Rectal smooth muscle tissue (tissue), 1 donor: ENCODE results near the gene CRELD2.
A peak's percentile ranks its signal among the peaks of the same experiment; 100 is the strongest.

Source experiments
- H3K27ac ChIP-seq: one replicate; pipeline ENCODE4 v1.7.0; 2013; ENCODE audit warnings: low read depth, low read length, inconsistent platforms
- H3K27me3 ChIP-seq: one replicate; pipeline ENCODE4 v1.7.0; 2013; ENCODE audit warnings: low read length; ENCODE audit not compliant: control insufficient read depth, insufficient read depth
- H3K36me3 ChIP-seq: one replicate; pipeline ENCODE4 v1.7.0; 2013; ENCODE audit warnings: low read length; ENCODE audit not compliant: control insufficient read depth, insufficient read depth
- H3K4me1 ChIP-seq: one replicate; pipeline ENCODE4 v1.7.0; 2013; ENCODE audit warnings: low read length; ENCODE audit not compliant: control insufficient read depth, insufficient read depth
- H3K4me3 ChIP-seq: one replicate; pipeline ENCODE4 v1.7.0; 2013; ENCODE audit warnings: low read length
- H3K9ac ChIP-seq: one replicate; pipeline ENCODE4 v1.7.0; 2013; ENCODE audit warnings: low read length

Gene CRELD2

DNA sequence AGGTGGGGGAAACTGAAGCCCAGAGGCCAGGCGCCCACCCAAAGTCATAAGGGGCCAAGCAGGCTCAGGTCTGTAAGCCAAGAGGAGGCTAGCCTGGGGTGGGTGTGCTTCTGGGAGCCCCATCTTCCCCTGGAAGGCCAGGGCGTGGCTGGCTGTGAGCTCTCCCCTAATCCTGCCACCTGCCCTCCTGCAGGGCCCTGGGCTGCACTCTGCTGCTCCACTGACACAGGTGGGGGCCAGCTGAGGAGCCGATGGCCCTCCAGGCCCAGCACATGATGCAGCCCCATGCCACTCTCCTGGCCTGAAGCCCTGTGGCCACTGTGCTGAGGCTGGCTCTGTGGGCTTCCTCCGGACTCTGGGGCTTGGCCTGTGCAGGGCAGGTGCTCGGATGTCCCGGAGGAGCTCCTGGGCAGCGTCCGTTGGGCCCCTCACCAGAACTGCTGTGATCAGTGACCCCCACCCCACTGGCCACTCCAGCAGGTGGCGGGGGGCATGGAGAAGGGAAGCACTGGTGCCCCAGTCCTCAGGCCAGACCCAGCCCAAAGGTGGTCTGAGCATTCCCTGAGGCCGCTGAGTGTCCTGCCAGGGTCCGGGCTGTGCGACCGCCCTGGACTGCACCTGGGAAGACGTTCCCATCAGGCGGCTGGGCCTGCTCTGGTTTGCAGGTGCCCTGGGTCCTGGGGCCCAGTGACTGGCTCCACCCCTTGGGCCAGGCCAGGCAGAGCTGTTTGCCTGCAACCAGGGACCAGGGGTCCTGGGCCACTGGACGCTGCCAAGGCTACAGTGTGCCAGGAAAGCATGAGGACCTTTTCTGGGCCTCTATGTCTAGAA, 50.6 kb downstream of the CRELD2 start:
- Histone ChIP-seq H3K9ac (no peak overlapping the region), H3K4me1 (peaks cover 12% of the 10 kb centered on the region), H3K27me3 (no peaks in the 10 kb centered on the region), H3K4me3 (no peak overlapping the region), H3K36me3 (no peaks in the 10 kb centered on the region), H3K27ac (no peak overlapping the region)

DNA sequence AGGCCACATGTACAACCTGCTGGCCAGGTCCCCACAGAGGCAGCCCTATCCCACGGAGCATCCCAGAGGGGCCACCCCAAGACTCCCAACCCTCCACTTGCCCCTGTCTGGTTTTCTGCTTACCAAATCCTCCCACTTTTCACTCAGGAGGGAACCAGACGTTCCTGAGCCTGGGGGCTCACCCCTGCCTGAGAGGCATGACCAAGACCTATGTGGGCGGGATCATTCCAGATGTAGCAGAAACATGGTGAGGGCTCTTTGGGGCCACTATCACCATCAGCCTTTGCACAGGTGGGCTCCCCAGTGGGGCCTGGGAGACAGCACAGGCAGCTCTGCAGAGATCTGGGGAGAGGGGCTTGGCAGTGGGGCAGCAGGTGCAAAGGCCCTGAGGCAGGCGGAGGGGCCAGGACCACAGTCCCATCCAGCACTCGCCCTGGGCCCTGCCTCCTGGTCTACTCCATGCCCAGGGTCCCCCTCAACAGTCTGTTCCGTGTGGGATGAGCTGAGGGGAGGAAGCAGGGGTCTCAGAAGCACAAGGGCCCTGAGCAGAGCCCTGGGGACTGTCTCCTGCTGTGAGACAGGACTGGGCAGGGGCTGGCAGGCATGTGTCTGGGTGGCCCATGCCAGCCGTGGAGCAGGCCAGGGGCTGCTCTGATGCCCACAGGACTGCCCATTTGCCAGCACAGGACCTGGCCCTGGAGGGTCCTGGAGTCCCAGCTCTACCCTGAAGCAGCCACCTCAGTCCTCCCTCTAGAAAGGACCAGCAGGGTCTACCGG, 51.5 kb downstream of the CRELD2 start:
- peaks cover 12% of the 10 kb centered on the region for H3K4me1 ChIP-seq
- no peak overlapping the region for H3K4me3 ChIP-seq
- H3K36me3 ChIP-seq, result no peaks in the 10 kb centered on the region
- H3K9ac ChIP-seq, result no peak overlapping the region
- H3K27ac ChIP-seq, result no peak overlapping the region
- H3K27me3 ChIP-seq, result no peaks in the 10 kb centered on the region

DNA sequence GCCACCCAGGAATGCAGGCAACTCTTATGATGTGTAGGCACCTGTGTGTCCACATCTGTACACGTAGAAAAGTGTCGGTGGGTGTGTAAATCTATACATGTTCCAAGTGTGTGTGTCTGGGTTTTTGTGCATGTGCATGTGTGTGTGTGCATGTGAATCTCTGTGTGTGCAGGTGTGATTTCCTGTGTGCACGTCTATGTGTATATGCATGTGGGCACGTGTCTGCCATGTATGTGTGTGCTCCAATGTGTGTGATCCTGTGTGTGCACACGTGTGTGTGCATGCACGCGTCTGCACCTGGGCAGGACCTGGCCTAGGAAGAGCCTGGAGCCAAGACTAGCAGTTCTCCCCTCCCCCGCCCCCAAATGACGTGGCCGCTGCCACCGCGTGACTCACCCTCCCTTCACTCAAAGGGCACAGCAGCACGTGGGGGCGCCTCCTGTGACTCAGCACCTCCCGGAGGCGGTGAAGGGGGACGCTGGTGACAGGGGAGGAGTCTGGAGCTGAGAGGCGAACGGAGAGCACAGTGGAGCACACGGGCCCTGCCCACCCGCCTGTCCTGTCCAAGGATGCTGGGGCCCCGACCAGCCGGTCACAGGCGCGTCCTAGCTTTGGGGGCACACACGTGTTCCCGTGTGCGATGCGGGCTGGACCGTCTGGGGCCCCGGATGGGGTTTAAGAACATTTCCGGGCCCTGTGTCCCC, 52.2 kb downstream of the CRELD2 start:
- peak overlapping the region; percentile 72 for H3K27ac ChIP-seq
- H3K4me3 ChIP-seq, result peak overlapping the region; percentile 62
- H3K9ac ChIP-seq, result no peak overlapping the region
- H3K36me3 ChIP-seq, result no peaks in the 10 kb centered on the region
- peaks cover 12% of the 10 kb centered on the region for H3K4me1 ChIP-seq
- no peaks in the 10 kb centered on the region for H3K27me3 ChIP-seq

DNA sequence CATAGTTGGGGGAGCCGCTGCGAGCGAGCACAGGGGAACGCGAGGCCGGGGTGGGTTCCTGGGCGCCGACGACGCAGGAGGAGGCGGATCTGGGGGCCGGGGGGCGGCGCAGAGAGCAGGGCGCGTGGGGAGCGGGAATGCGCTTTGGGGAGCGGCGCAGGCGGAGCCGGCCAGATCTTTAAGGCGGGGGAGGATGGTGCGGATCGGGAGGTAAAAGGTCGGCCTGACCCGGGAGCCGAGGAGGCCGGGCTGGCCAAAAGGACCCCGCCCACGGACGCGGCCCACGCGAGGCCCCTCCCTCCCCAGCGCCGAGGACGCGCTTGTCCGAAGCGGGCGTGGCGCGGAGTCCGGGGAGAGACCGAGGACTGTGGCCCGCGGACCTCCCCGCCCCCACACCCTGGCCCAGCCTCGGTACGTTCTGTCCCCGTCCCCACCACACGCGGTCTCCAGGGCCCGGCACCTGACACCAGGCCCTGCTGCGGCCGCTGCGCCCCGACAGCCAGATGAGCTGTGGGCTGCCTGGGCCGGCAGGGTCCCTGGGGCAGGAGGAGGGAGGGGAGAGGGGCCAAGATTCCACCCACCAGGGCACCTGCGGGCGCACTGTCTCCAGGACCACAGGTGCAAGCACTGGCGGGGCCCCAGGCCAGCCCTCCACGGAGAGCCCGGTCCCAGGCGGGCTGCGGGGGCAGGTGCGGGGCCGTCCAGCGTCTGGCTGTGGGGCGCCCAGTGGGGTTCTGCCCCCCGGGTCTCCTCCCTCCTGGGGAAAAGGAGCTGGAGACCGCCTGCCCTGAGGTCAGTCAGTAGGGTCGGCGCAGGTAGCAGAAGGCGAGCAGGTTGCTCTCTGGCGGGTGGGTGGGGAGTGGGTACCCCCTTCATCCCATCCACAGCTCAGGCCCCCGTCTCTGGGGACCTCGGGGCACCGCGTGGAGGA, 53.1 kb downstream of the CRELD2 start:
- H3K4me3 ChIP-seq, result peak overlapping the region; percentile 62
- H3K27ac ChIP-seq, result peak overlapping the region; percentile 72
- H3K4me1 ChIP-seq, result peaks cover 12% of the 10 kb centered on the region

DNA sequence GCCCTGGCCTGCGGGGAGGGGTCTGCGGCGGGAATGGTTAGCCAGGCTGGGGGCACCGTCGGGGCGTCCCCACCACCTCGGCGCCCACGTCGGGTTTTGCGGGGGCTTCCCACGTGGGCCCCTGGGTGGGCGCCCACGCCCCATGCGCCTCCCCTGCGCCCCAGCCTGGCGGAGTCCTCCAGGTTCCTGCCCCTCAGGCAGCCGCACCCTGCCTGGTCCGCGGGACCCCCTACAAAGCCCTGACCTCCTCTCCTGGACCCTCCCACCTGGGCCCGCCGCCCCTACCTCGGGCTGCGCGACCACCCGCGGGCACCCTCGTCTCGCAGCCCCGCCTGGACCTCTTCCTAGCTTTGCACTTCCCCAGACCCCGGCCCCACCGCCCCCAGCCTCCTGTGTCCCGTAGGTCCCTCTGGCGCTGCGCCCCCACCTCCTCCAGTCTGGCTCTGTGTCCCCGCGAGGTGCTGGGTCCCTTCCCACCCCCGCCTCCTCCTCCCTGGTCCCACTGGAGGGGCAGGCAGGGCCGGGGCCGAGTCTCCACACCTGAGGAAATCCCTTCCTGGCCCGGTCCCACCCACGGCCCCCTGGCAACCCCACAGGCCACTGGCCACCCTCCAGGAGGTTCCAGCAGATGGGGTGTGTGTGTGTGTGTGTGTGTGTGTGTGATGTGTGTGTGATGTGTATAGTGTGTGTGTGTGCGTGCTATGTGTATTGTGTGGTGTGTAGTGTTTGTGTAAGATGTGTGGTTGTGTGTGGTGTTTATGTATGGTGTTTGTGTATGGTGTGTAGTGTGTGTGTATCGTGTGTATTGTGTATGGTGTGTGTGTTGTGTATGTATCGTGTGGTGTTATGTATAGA, 54.0 kb downstream of the CRELD2 start:
- Histone ChIP-seq H3K4me3 (no peak overlapping the region), H3K4me1 (peaks cover 8% of the 10 kb centered on the region), H3K27me3 (no peaks in the 10 kb centered on the region), H3K9ac (no peak overlapping the region), H3K27ac (no peak overlapping the region), H3K36me3 (no peaks in the 10 kb centered on the region)

More for the DNA sequence above, 53.1 kb downstream of the CRELD2 start:
- H3K36me3 ChIP-seq, result no peaks in the 10 kb centered on the region
- H3K9ac ChIP-seq, result no peak overlapping the region
- no peaks in the 10 kb centered on the region for H3K27me3 ChIP-seq

DNA sequence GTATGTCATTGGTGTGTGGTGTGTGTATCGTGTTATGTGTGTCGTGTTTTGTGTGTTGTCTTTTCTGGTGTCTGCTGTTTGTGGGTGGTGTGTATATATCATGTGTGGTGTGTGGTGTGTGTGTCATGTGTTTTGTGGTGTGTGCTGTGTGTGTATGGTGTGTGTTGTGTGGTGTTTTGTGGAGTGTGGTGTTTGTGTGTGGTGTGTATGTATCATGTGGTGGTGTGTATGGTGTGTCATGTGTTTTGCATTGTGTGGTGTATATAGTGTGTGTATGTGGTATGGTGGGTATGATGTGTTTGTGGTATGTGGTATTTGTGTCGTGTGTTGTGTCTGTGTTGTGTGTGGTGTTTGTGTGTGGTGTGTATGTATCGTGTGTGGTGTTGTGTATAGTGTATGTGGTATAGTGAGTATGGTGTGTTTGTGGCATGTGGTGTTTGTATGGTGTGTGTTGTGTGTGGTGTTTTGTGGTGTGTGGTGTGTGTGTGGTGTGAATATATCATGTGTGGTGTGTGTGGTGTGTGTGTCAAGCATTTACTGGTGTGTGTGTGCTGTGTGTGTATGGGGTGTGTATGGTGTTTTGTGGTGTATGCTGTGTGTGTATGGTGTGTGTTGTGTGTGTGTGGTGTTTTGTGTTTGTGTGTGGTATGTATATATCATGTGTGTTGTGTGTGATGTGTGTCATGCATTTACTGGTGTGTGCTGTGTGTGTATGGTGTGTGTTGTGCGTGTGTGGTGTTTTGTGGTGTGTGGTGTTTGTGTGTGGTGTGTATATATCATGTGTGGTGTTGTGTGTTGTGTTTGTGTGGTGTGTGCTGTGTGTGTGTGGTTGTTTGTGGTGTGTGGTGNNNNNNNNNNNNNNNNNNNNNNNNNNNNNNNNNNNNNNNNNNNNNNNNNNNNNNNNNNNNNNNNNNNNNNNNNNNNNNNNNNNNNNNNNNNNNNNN, 54.9 kb downstream of the CRELD2 start:
- Histone ChIP-seq H3K4me1 (peaks cover 3% of the 10 kb centered on the region), H3K27me3 (no peaks in the 10 kb centered on the region), H3K27ac (no peak overlapping the region), H3K36me3 (no peaks in the 10 kb centered on the region), H3K9ac (no peak overlapping the region), H3K4me3 (no peak overlapping the region)

DNA sequence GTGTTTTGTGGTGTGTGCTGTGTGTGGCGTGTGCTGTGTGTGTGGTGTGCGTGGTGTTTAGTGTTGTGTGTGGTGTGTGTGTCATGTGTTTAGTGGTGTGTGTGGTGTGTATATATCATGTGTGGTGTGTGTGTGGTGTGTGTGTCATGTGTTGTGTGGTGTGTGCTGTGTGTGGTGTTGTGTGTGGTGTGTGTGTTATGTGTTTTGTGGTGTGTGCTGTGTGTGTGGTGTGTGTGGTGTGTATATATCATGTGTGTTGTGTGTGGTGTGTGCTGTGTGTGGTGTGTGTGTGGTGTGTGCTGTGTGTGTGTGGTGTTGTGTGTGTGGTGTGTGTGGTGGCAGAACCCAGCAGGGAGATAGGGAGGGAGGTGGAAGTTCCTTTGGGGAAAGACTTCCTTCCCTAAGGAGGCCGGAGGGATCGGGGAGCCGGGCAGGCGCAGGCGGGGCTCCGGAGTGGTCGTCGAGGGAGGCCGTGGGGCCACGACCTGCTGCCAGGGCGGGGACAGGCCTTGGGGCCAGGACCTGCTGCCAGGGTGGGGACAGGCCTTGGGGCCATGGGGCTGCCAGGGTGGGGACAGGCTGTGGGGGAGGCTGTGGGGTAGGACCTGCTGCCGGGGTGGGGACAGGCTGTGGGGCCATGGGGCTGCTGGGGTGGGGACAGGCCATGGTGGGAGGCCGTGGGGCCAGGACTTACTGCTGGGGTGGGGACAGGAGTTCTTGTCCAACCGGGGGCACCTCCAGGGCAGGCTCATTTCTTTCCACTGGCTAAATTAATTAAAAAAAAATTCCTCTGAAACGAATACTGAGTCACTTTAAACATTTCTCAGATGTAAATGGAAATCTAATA, 57.3 kb downstream of the CRELD2 start:
- Histone ChIP-seq H3K27me3 (no peaks in the 10 kb centered on the region), H3K27ac (no peak overlapping the region), H3K36me3 (no peaks in the 10 kb centered on the region), H3K9ac (no peak overlapping the region), H3K4me3 (peak overlapping the region; percentile 4), H3K4me1 (peaks cover 3% of the 10 kb centered on the region)

DNA sequence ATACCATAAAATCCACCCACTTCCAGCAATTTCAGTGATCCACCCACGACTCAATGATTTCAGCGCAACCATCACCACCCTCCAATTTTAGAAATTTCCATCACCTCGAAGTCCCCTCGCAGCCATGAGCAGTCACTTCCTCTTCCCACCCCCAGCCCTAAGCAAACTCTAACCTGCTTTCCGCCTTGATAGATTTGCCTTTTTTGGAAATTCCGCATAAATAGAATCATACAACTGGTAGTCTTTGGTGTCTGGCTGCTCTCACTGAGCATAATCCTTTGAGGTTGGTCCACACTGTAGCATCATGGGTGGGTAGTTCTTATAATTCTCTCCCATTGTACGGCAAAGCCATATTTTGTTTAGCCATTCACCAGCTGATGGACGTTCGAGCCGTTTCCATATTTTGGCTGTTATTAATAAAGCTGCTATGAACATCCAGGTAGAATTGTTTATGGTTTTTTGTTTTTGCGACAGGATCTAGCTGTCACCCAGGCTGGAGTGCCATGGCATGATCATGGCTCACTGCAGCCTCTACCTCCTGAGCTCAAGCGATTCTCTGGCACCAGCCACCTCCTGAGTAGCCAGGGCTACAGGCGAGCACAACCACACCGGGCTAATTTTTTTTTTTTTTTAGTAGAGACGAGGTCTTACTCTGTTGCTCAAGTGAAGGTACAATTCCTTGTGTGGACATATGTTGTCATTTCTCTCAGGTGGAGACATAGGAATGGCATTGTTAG, 58.2 kb downstream of the CRELD2 start:
- Histone ChIP-seq H3K9ac (no peak overlapping the region), H3K4me1 (peaks cover 3% of the 10 kb centered on the region), H3K27me3 (no peaks in the 10 kb centered on the region), H3K36me3 (no peaks in the 10 kb centered on the region), H3K27ac (no peak overlapping the region), H3K4me3 (no peak overlapping the region)
